Stomach (tissue), 4 donors: ENCODE measurements around the gene CDK10.

Source experiments
- CTCF ChIP-seq, 7 experiments: fragments of 450-650 bp in 4 of 7; fragments of 200-600 bp in 3 of 7; sonication (generic) in 3 of 7; IDR thresholded peaks; one replicate each; pipeline ENCODE4 v1.5.1; 2016 to 2019; ENCODE audit warnings: antibody characterized with exemption in 7 of 7, control low read depth in 2 of 7, mild to moderate bottlenecking in 1 of 7
- EP300 ChIP-seq: sonication (generic); formaldehyde crosslinking; IDR thresholded peaks from one replicate; pipeline ENCODE4 v1.6.1; 2017; ENCODE audit warnings: antibody characterized with exemption
- POLR2A ChIP-seq, 4 donors: fragments of 450-650 bp; IDR thresholded peaks; one replicate each; pipeline ENCODE4 v1.6.1; 2016; ENCODE audit warnings: antibody characterized with exemption in 4 of 4, control low read depth in 2 of 4, mild to moderate bottlenecking in 1 of 4, moderate library complexity in 1 of 4
- POLR2AphosphoS5 ChIP-seq, 3 donors: sonication (generic); formaldehyde crosslinking; IDR thresholded peaks; one replicate each; pipeline ENCODE4 v1.6.1; 2016; ENCODE audit warnings: antibody characterized with exemption in 3 of 3

GRCh38 chr16:89697161-89697615, 10.7 kb downstream of the CDK10 start:
- TF ChIP-seq CTCF (IDR thresholded peaks at IDR 0.05) (no peak), POLR2AphosphoS5 (IDR thresholded peaks at IDR 0.05) (peak in 1 of 3 donors; percentile 14), EP300 (no peak), POLR2A (IDR thresholded peaks at IDR 0.05) (no peak)
